DND-41 (cell line): ENCODE data around the gene ECSCR.

Experiments used
- ATAC-seq: fragments of 200-7000 bp; cut with Tn5 transposase; 3 replicates; pipeline ENCODE4 v1.9.1; 2021; ENCODE audit warnings: low read depth; ENCODE audit not compliant: insufficient read depth
- DNase-seq: peaks from one replicate; pipeline ENCODE4 v3.0.0-alpha.2; 2020
- H2AFZ ChIP-seq: 2 replicates; pipeline ENCODE4 v1.6.0; 2012; ENCODE audit warnings: low read depth, low read length
- H3K27ac ChIP-seq: 2 replicates; pipeline ENCODE4 v1.5.1; 2012; ENCODE audit warnings: low read length, inconsistent platforms
- H3K27me3 ChIP-seq: fragments of 200-600 bp; sonication (generic); 2 replicates; pipeline ENCODE4 v1.6.0; 2012; ENCODE audit warnings: low read length, mild to moderate bottlenecking, inconsistent platforms; ENCODE audit not compliant: insufficient read depth, poor library complexity
- H3K36me3 ChIP-seq: 2 replicates; pipeline ENCODE4 v1.5.1; 2012; ENCODE audit warnings: low read length, inconsistent platforms; ENCODE audit not compliant: insufficient read depth
- H3K4me1 ChIP-seq: 2 replicates; pipeline ENCODE4 v1.5.1; 2012; ENCODE audit warnings: mild to moderate bottlenecking, low read length; ENCODE audit not compliant: insufficient read depth
- H3K4me2 ChIP-seq: 2 replicates; pipeline ENCODE4 v1.6.0; 2012; ENCODE audit warnings: mild to moderate bottlenecking, moderate library complexity, low read length, inconsistent platforms; ENCODE audit not compliant: insufficient read depth
- H3K4me3 ChIP-seq, 2 experiments: fragments of 200-600 bp in 1 of 2; shearing (Covaris generic) in 1 of 2; 2 replicates each; pipeline ENCODE4 v1.5.1; 2012 to 2016; ENCODE audit warnings: inconsistent platforms in 2 of 2, low read length in 2 of 2, mild to moderate bottlenecking in 2 of 2, low read depth in 1 of 2, moderate library complexity in 1 of 2
- H3K79me2 ChIP-seq: 2 replicates; pipeline ENCODE4 v1.6.0; 2012; ENCODE audit warnings: low read length, inconsistent platforms; ENCODE audit not compliant: insufficient read depth
- H3K9ac ChIP-seq: 2 replicates; pipeline ENCODE4 v1.6.0; 2012; ENCODE audit warnings: low read depth, mild to moderate bottlenecking, inconsistent platforms, low read length, moderate library complexity
- H3K9me3 ChIP-seq: 2 replicates; pipeline ENCODE4 v1.5.1; 2012; ENCODE audit warnings: low read length, moderate library complexity, mild to moderate bottlenecking, inconsistent platforms; ENCODE audit not compliant: insufficient read depth, severe bottlenecking
- H4K20me1 ChIP-seq: 2 replicates; pipeline ENCODE4 v1.6.0; 2012; ENCODE audit warnings: low read length; ENCODE audit not compliant: insufficient read depth
- CTCF ChIP-seq: IDR thresholded peaks from 2 replicates; pipeline ENCODE4 v1.5.1; 2012; ENCODE audit warnings: borderline replicate concordance, low read length, moderate library complexity, mild to moderate bottlenecking; ENCODE audit not compliant: poor library complexity, severe bottlenecking; ENCODE audit errors: extremely low read depth
- EZH2 ChIP-seq: IDR thresholded peaks from 3 replicates; pipeline ENCODE4 v1.6.1; 2012; ENCODE audit warnings: borderline replicate concordance, low read depth, mild to moderate bottlenecking, moderate library complexity, low read length, inconsistent platforms; ENCODE audit not compliant: severe bottlenecking

The ECSCR gene

DNA sequence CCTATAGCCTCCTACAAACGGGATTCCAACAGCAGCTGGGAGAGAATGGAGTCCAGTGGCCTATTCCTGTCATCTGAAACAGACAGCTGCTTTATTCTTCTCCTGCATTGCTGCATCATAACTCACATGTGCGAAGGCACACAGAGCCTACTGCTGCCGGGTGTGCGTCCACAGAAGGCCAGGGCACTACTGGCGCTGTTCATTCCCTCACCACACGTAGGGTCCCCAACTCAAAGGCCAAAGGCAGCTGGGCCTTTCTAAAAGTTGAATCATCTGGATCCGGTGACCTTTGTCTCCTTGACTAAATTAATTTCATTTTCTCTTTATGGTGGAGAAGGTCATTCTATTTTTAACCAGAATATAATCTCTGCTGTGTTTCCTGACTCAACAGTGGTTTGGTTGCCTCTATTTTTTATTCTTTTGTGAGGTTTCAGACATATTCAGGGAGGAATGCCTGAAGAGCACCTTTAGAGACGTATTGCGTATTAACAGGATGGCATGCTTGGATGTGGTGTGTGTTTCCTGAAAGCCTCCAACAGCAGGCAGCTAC, 47.9 kb downstream of the ECSCR start:
- H3K27ac ChIP-seq: no peak overlapping the region; the same call in 1 of the 2 replicates

DNA sequence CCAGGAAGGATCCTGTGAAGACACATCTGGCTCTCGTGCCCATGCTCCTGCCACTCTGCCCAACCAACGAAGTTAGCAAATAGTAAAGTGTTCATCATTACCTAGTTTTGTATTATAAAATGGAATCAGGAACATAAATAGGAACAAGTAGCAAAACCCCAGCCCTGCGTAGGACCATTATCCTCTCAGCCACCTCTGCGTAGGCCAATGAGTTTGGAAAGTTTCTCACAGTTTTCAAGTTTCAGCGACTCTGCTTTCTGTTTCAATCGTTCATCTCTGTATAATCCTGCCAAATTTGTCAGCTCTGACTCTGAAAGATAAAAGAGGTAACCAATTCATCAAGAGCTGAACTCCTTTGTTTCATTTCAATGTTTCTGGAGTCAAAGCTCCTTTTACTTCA, 48.6 kb downstream of the ECSCR start:
- TF ChIP-seq EZH2 (no peak), CTCF (no peak)
- no peak overlapping the region for H3K4me3 ChIP-seq
- H3K36me3 ChIP-seq: peaks cover 14% of the 10 kb centered on the region; the same call in 1 of the 2 replicates
- no peaks in the 10 kb centered on the region for H4K20me1 ChIP-seq
- H3K4me1 ChIP-seq: peaks cover 27% of the 10 kb centered on the region
- H3K4me2 ChIP-seq: no peak overlapping the region
- H3K9me3 ChIP-seq: no peaks in the 10 kb centered on the region
- no peak overlapping the region for H3K27ac ChIP-seq
- H2AFZ ChIP-seq: no peak overlapping the region
- DNase-seq: no peak
- no peak overlapping the region for H3K9ac ChIP-seq
- H3K27me3 ChIP-seq: no peaks in the 10 kb centered on the region
- no peak for ATAC-seq
- no peaks in the 10 kb centered on the region for H3K79me2 ChIP-seq

More for the DNA sequence above, 47.9 kb downstream of the ECSCR start:
- no peaks in the 10 kb centered on the region for H3K79me2 ChIP-seq
- peaks cover 27% of the 10 kb centered on the region for H3K4me1 ChIP-seq
- no peak overlapping the region for H3K4me2 ChIP-seq
- no peaks in the 10 kb centered on the region for H3K9me3 ChIP-seq
- H4K20me1 ChIP-seq: no peaks in the 10 kb centered on the region
- no peak overlapping the region for H3K9ac ChIP-seq
- no peak for TF ChIP-seq EZH2
- no peak for TF ChIP-seq CTCF
- H3K36me3 ChIP-seq: peaks cover 20% of the 10 kb centered on the region; the same call in 1 of the 2 replicates
- no peaks in the 10 kb centered on the region for H3K27me3 ChIP-seq
- DNase-seq: no peak
- no peak overlapping the region for H2AFZ ChIP-seq
- ATAC-seq: no peak
- H3K4me3 ChIP-seq: no peak overlapping the region

GRCh38 chr5:139413153-139413552, 49.4 kb downstream of the ECSCR start:
- H3K27ac ChIP-seq: no peak overlapping the region
- H3K4me1 ChIP-seq: peaks cover 27% of the 10 kb centered on the region
- H3K4me2 ChIP-seq: no peak overlapping the region

More at GRCh38 chr5:139413153-139413552, 49.4 kb downstream of the ECSCR start:
- Histone ChIP-seq H2AFZ (no peak overlapping the region), H3K27me3 (no peaks in the 10 kb centered on the region), H3K79me2 (no peaks in the 10 kb centered on the region), H3K36me3 (0 out of 2 replicates have a peak, but pooled peaks cover 7% of the 10 kb centered on the region), H3K9ac (no peak overlapping the region), H4K20me1 (no peaks in the 10 kb centered on the region), H3K4me3 (no peak overlapping the region), H3K9me3 (no peaks in the 10 kb centered on the region)
- DNase-seq (no peak), ATAC-seq (no peak)
- TF ChIP-seq CTCF (no peak), EZH2 (no peak)
